Measurements from ENCODE around the gene THOC2. TPM values are rescaled to one million over a fixed set of nuclear protein-coding genes. Genes with fewer than 3 reads are reported as not detected.

Gene THOC2
- total and polyA plus RNA-seq, 2 donors from 2014 or later, result 18.8 to 66.6 TPM

GRCh38 chrX:123704781-123705180 lies 28.1 kb downstream of the THOC2 start:
- no peak for TF ChIP-seq CTCF (IDR thresholded peaks at IDR 0.05; ENCODE audit: borderline replicate concordance, extremely low read depth, insufficient read depth)

GRCh38 chrX:123698979-123699520 lies 33.8 kb downstream of the THOC2 start:
- no peaks in the 10 kb centered on the region for H3K36me3 ChIP-seq (ENCODE audit: control insufficient read depth in 2 of 3, insufficient read depth in 3 of 3, low read length in 3 of 3)
- no peak overlapping the region for H3K27ac ChIP-seq (ENCODE audit: low read depth in 2 of 2, low read length in 2 of 2)
- no peaks in the 10 kb centered on the region for H3K27me3 ChIP-seq (ENCODE audit: control insufficient read depth, insufficient read depth, low read length)
- no peak for DNase-seq
- intact Hi-C loops (cut with DNase I), result no loop called here
- no peaks in the 10 kb centered on the region for H3K4me1 ChIP-seq (ENCODE audit: control insufficient read depth in 2 of 3, insufficient read depth in 2 of 3, low read depth in 1 of 3, low read length in 3 of 3)
- no peak for FAIRE-seq
- H3K4me3 ChIP-seq (ENCODE audit: low read length in 3 of 3), result no peak overlapping the region
- no peak for TF ChIP-seq CTCF (IDR thresholded peaks at IDR 0.05; ENCODE audit: borderline replicate concordance, extremely low read depth, insufficient read depth)
- no peaks in the 10 kb centered on the region for H3K9me3 ChIP-seq (ENCODE audit: control insufficient read depth in 2 of 3, insufficient read depth in 1 of 3, low read length in 3 of 3)
- no peak overlapping the region for H3K9ac ChIP-seq (ENCODE audit: low read length in 3 of 3)

More at GRCh38 chrX:123704781-123705180, 28.1 kb downstream of the THOC2 start:
- Histone ChIP-seq H3K27me3 (ENCODE audit: control insufficient read depth, insufficient read depth, low read length) (no peaks in the 10 kb centered on the region), H3K36me3 (ENCODE audit: control insufficient read depth in 2 of 3, insufficient read depth in 3 of 3, low read length in 3 of 3) (no peaks in the 10 kb centered on the region), H3K4me1 (ENCODE audit: control insufficient read depth in 2 of 3, insufficient read depth in 2 of 3, low read depth in 1 of 3, low read length in 3 of 3) (no peaks in the 10 kb centered on the region), H3K9me3 (ENCODE audit: control insufficient read depth in 2 of 3, insufficient read depth in 1 of 3, low read length in 3 of 3) (no peaks in the 10 kb centered on the region), H3K9ac (ENCODE audit: low read length in 3 of 3) (no peak overlapping the region), H3K4me3 (ENCODE audit: low read length in 3 of 3) (no peak overlapping the region), H3K27ac (ENCODE audit: low read depth in 2 of 2, low read length in 2 of 2) (no peak overlapping the region)
- intact Hi-C loops (cut with DNase I), result no loop called here
- DNase-seq, result no peak
- no peak for FAIRE-seq

DNA sequence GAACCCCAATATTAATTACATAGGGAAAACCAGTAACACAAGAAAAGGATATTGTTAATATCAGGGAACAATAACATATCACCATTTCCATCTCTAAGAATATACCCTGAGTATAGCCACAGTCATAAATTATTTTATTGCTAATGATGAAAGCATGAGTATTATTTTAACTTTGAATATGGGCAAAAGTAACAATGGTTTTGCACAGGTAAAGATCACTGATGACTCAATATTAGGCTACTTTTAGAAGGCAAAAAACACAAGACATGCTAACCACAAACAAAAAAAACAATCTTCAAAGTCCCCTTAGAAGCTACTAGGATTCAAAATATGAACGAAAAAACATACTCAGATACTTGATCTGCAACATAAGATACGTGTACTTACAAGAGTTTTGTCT lies 36.5 kb downstream of the THOC2 start:
- Histone ChIP-seq H3K9me3 (ENCODE audit: control insufficient read depth in 2 of 3, insufficient read depth in 1 of 3, low read length in 3 of 3) (no peaks in the 10 kb centered on the region), H3K9ac (ENCODE audit: low read length in 3 of 3) (no peak overlapping the region), H3K4me1 (ENCODE audit: control insufficient read depth in 2 of 3, insufficient read depth in 2 of 3, low read depth in 1 of 3, low read length in 3 of 3) (no peaks in the 10 kb centered on the region), H3K4me3 (ENCODE audit: low read length in 3 of 3) (no peak overlapping the region), H3K27ac (ENCODE audit: low read depth in 2 of 2, low read length in 2 of 2) (no peak overlapping the region), H3K36me3 (ENCODE audit: control insufficient read depth in 2 of 3, insufficient read depth in 3 of 3, low read length in 3 of 3) (no peaks in the 10 kb centered on the region), H3K27me3 (ENCODE audit: control insufficient read depth, insufficient read depth, low read length) (no peaks in the 10 kb centered on the region)
- intact Hi-C loops (cut with DNase I), result no loop called here
- TF ChIP-seq CTCF (IDR thresholded peaks at IDR 0.05; ENCODE audit: borderline replicate concordance, extremely low read depth, insufficient read depth), result no peak
- DNase-seq (no peak), FAIRE-seq (peak; percentile 29)

- FAIRE-seq (no peak), DNase-seq (no peak)
- Histone ChIP-seq H3K4me1 (ENCODE audit: control insufficient read depth in 2 of 3, insufficient read depth in 2 of 3, low read depth in 1 of 3, low read length in 3 of 3) (no peaks in the 10 kb centered on the region), H3K9ac (ENCODE audit: low read length in 3 of 3) (no peak overlapping the region), H3K27me3 (ENCODE audit: control insufficient read depth, insufficient read depth, low read length) (no peaks in the 10 kb centered on the region), H3K36me3 (ENCODE audit: control insufficient read depth in 2 of 3, insufficient read depth in 3 of 3, low read length in 3 of 3) (no peaks in the 10 kb centered on the region), H3K4me3 (ENCODE audit: low read length in 3 of 3) (no peak overlapping the region), H3K27ac (ENCODE audit: low read depth in 2 of 2, low read length in 2 of 2) (no peak overlapping the region), H3K9me3 (ENCODE audit: control insufficient read depth in 2 of 3, insufficient read depth in 1 of 3, low read length in 3 of 3) (no peaks in the 10 kb centered on the region)
- intact Hi-C loops (cut with DNase I), result no loop called here
- no peak for TF ChIP-seq CTCF (IDR thresholded peaks at IDR 0.05; ENCODE audit: borderline replicate concordance, extremely low read depth, insufficient read depth)
These were observed 37.6 kb downstream of the THOC2 start for GRCh38 chrX:123695242-123695641.
